Fibroblast of pulmonary artery (primary cell): ENCODE data around the gene ENG.
"Not testable (repeated sequence)": the region's sequence is repeated elsewhere in the genome, so short reads cannot be mapped to it uniquely, and the experiment has no call there.

ENCODE experiments used
- DNase-seq: peaks from one replicate; pipeline ENCODE4 v3.0.0-alpha.2; 2010; ENCODE audit warnings: low read depth
- H3K4me3 ChIP-seq: replicated peaks from 2 replicates; pipeline ENCODE4 v1.5.1; 2011; ENCODE audit warnings: low read depth, mild to moderate bottlenecking, control low read depth, low read length, moderate library complexity
- CTCF ChIP-seq: IDR thresholded peaks from 2 replicates; pipeline ENCODE4 v1.5.1; 2011; ENCODE audit warnings: mild to moderate bottlenecking, control low read depth, low read length, inconsistent platforms; ENCODE audit errors: missing control alignments

Gene ENG

GRCh38 chr9:127841087-127841835 is 13.2 kb downstream of the ENG start:
- DNase-seq = no peak
- no peak overlapping the region for H3K4me3 ChIP-seq
- TF ChIP-seq CTCF = no peak

- peak; percentile 94 for DNase-seq
- H3K4me3 ChIP-seq = no peak overlapping the region
- no peak for TF ChIP-seq CTCF
These were observed 15.9 kb downstream of the ENG start for GRCh38 chr9:127838375-127839078.

GRCh38 chr9:127837346-127837745 is 17.1 kb downstream of the ENG start:
- TF ChIP-seq CTCF = no peak
- no peak overlapping the region for H3K4me3 ChIP-seq
- no peak for DNase-seq

- not testable (repeated sequence) for DNase-seq, H3K4me3 ChIP-seq
These were observed 17.9 kb downstream of the ENG start for GRCh38 chr9:127836561-127836960.

- TF ChIP-seq CTCF = no peak
- DNase-seq = peak; percentile 76
- no peak overlapping the region for H3K4me3 ChIP-seq
These were observed 18.4 kb downstream of the ENG start for GRCh38 chr9:127835991-127836516.

GRCh38 chr9:127833555-127833954 is 20.9 kb downstream of the ENG start:
- no peak for TF ChIP-seq CTCF
- peak; percentile 57 for DNase-seq
- no peak overlapping the region for H3K4me3 ChIP-seq

GRCh38 chr9:127832248-127832647 is 22.2 kb downstream of the ENG start:
- no peak for DNase-seq
- TF ChIP-seq CTCF = no peak
- H3K4me3 ChIP-seq = no peak overlapping the region
